Muscle layer of colon (tissue), 2 donors: ENCODE data around the gene GSK3A.
"Not testable (repeated sequence)": the region's sequence is repeated elsewhere in the genome, so short reads cannot be mapped to it uniquely, and the experiment has no call there.

Source experiments
- H3K27ac ChIP-seq: one replicate; pipeline ENCODE4 v1.7.0; 2013; ENCODE audit warnings: low read depth, mild to moderate bottlenecking, low read length, moderate library complexity
- H3K27me3 ChIP-seq, 2 donors: one replicate each; pipeline ENCODE4 v1.7.0; 2013; ENCODE audit warnings: low read length in 2 of 2, mild to moderate bottlenecking in 2 of 2; ENCODE audit not compliant: insufficient read depth in 2 of 2, control insufficient read depth in 1 of 2
- H3K36me3 ChIP-seq: one replicate; pipeline ENCODE4 v1.7.0; 2013; ENCODE audit warnings: mild to moderate bottlenecking, low read length; ENCODE audit not compliant: insufficient read depth
- H3K4me1 ChIP-seq: one replicate; pipeline ENCODE4 v1.7.0; 2013; ENCODE audit warnings: mild to moderate bottlenecking, low read length; ENCODE audit not compliant: insufficient read depth
- H3K4me3 ChIP-seq, 2 donors: one replicate each; pipeline ENCODE4 v1.7.0; 2013; ENCODE audit warnings: low read length in 2 of 2, low read depth in 1 of 2, mild to moderate bottlenecking in 1 of 2, moderate library complexity in 1 of 2
- H3K9ac ChIP-seq: one replicate; pipeline ENCODE4 v1.7.0; 2013; ENCODE audit warnings: low read length
- H3K9me3 ChIP-seq: one replicate; pipeline ENCODE4 v1.7.0; 2013; ENCODE audit warnings: mild to moderate bottlenecking, low read length
- donor health status: abdominal sarcoma.
- donor health status: Adenocarcinoma of cecum.

The GSK3A gene

DNA sequence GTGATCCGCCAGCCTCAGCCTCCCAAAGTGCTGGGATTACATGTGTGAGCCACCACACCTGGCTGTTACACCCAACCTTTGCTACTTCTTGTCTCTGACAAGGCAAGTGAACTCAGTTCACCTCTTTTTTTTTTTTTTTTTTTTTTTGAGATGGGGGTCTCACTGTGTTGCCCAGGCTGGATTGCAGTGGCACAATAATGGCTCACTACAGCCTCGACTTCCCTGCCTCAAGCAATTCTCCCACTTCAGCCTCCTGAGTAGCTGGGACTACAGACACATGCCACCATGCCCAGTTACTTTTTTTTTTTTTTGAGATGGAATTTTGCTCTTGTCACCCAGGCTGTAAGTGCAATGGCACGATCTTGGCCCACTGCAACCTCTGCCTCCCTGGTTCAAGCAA, 15.4 kb upstream of the GSK3A start:
- not testable (repeated sequence) for H3K27me3 ChIP-seq, H3K36me3 ChIP-seq, H3K9ac ChIP-seq, H3K4me1 ChIP-seq, H3K9me3 ChIP-seq, H3K27ac ChIP-seq, H3K4me3 ChIP-seq

DNA sequence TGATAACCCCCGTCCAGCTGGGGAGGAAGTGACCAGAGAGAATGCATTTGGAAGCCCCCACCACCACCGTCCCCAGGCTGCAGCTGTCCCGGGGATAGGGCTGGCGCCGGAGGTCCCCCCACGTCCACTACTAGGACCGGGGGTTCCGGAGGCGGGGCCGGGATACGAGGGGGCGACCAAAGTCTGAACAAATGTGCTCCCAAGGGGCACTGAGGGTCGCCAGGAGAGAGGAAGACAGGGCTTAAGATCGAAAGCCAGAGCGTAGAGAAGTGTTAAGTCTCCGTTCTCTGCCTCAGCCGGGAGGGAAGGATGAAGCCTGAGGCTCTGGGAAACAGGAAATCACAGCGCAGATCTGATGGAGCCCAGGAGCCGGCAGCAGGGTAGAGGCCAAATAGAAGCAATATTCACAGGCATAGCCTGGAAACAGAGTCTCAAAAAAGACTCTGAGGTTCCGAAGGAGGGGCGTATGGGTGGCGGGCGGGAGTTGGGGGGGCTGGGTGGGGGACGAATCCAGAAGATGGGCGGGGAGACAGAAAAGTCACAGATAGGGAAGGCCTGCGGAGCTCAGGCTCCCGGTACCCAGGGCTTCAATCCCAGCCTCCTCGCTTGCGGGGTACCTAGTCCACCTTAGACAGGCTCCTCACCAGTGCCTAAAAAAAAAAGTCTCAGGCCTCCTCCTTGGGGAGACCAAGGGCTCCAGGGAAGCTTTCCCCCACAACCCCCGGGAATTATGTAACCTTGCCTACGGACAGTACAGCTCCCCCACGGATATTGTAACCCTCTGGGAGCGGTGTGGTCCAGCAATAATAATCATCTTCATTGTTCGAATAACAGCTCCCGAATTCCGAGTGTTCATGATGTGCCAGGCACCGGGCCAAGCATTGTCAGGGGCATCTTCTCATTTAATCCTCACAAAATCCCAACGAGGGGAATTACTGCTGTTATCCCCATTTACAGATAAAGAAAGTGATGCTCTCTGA, 13.7 kb upstream of the GSK3A start:
- Histone ChIP-seq H3K4me3 (peak overlapping the region; percentile 77 to 80), H3K27ac (peak overlapping the region; percentile 99), H3K9ac (peak overlapping the region; percentile 86), H3K9me3 (no peaks in the 10 kb centered on the region), H3K4me1 (peaks cover 25% of the 10 kb centered on the region), H3K36me3 (no peaks in the 10 kb centered on the region), H3K27me3 (no peaks in the 10 kb centered on the region)

DNA sequence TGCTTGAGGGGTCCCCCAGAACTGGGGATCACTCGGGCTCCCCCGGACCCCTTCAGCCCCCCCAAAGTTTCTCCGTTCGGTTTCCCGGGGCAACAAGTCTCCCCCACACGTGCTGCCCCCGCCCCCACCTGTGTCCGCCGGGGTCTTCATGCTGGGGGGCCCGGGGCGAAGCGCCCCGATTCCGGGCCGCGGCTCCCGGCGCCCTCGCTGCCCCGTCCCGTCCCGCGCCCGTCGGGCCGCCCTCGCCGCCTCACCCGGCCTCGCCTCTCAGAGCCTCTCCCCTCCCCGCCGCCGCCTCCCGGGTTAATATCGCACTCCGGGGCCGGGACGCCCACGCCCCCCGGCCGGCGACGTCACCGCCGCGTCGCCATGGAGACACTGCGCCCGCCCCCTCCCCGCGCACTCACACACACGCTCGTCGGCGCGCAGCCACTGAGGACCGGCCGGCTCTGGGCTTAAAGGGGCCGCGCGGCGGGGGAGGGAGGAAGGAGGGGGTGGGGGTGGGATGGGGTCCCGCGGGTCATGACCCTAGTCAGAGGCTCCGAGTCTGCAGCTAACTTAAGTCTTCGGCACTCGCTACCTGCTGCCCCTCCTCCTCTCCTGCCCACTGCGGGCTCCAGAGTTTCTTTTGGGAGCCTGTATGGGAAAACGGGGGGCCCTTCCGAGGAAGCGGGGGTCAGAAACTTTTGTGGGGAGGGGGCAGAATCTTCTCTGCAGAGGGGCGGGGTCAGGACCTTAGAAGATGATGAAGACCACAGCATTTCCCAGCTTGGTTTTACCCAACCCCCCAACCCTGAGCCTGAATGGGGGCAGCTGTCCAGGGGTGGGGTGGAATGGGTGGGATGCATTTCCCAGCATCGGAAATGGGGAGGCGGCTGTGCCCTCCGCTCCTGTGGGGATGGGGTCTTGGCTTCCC, 12.7 kb upstream of the GSK3A start, which contains the start of gene ERF:
ERF (minus strand) TSS at position 279 of the 916 bp plus-strand sequence; CDS start at position 150, 129 bp downstream.
- Histone ChIP-seq H3K4me1 (peaks cover 34% of the 10 kb centered on the region), H3K27ac (peak within 1 kb of the TSS; percentile 99), H3K9ac (peak within 1 kb of the TSS; percentile 92), H3K27me3 (no peaks in the 10 kb centered on the region), H3K9me3 (no peaks in the 10 kb centered on the region), H3K36me3 (peaks cover 1% of the 10 kb centered on the region), H3K4me3 (peak within 1 kb of the TSS; percentile 77 to 80)

DNA sequence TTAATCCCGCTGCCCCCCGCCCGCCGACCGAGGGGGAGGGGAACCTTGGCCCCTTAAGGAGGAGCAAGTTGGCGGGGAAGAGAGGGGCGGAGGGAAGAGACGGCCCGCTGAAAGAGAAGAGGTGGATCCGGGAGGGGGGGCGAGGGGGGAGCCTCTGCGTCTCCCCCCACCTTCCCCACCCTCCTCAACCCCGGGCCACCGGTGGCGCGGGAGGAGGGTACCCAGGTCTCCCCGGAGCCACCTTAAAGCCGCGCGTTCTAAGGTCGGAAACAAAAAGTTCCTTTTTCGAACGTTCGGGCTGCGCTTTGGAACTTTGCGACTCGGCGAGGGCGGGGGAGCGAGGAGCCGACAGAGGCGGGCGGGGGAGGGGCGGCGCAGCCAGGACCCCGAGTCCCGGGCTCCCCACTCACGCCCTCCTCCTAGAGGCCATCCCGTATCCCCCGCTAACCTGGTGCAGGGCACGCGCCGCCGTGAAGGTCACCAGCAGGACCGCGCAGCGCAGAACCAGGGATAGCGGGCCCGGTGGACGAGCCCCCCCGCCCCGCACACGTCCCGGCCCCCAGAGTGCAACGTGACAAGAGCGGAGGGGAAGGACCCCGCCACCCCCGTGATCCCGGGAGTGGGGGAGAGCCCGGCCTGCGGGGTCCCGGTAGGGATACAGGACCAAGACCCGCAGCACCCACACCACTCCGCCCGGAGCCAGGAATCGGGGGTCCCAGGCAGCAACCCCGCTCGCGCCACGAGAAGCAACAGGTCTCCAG, 11.9 kb upstream of the GSK3A start:
- Histone ChIP-seq H3K4me1 (peaks cover 41% of the 10 kb centered on the region), H3K27ac (peak overlapping the region; percentile 70)

DNA sequence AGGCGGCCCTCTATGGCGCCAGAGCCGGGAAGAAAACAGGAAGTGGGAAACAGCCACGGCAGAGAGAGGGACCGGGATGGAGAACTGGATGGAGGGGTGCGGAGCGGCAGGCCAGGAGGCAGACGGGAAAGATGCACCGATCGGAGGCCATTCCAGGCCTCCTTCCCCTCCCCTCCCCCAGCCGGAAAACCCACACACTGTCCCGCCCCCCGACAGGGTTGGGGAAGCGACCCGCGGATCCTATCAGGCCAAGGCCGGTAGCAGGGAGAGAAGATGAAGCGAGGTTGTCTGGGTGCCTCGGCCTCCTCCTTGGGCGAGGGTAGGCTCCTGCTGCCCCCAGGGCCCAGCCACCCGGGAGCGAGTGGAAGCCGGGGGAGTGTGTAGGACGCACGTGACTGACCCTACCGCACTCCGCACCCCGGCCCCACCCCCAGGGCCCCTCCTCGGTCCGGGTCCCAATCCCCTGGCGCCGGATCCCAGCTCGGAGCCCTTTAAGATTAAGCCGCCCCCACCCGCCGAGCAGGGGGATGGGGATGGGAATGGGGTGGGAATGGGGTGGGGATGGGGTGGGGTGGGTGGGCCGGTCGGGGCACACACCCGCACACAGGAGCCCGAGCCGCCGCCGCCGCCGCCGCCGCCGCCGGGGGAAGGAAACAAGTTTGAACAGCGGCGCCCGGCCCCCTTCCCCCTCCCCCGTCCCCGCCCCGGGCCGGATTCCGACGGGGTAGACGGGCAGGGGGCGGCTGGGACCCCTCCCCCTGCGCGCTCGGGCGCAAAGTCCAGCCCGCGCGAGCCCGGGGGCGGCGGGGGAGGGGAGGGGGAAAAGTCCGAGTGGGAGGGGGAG, 11.1 kb upstream of the GSK3A start:
- Histone ChIP-seq H3K4me3 (peak overlapping the region; percentile 55 to 75), H3K36me3 (peaks cover 6% of the 10 kb centered on the region), H3K4me1 (peaks cover 41% of the 10 kb centered on the region), H3K9ac (peak overlapping the region; percentile 47), H3K27me3 (no peaks in the 10 kb centered on the region), H3K9me3 (no peaks in the 10 kb centered on the region), H3K27ac (peak overlapping the region; percentile 99)

More for the DNA sequence above, 11.9 kb upstream of the GSK3A start:
- peak overlapping the region; percentile 53 to 75 for H3K4me3 ChIP-seq
- H3K36me3 ChIP-seq: peaks cover 6% of the 10 kb centered on the region
- peak overlapping the region; percentile 92 for H3K9ac ChIP-seq
- H3K27me3 ChIP-seq: no peaks in the 10 kb centered on the region
- H3K9me3 ChIP-seq: no peaks in the 10 kb centered on the region

- Histone ChIP-seq H3K4me1 (peaks cover 41% of the 10 kb centered on the region), H3K9me3 (no peaks in the 10 kb centered on the region), H3K27me3 (no peaks in the 10 kb centered on the region), H3K9ac (peak overlapping the region; percentile 47), H3K36me3 (peaks cover 6% of the 10 kb centered on the region), H3K4me3 (peak overlapping the region; percentile 55 to 58), H3K27ac (peak overlapping the region; percentile 99)
Measured at GRCh38 chr19:42252365-42253244, 10.2 kb upstream of the GSK3A start.

GRCh38 chr19:42251572-42252358, 9.4 kb upstream of the GSK3A start:
- peak overlapping the region; percentile 54 for H3K9ac ChIP-seq
- no peaks in the 10 kb centered on the region for H3K27me3 ChIP-seq
- H3K9me3 ChIP-seq: no peaks in the 10 kb centered on the region
- peak overlapping the region; percentile 84 for H3K27ac ChIP-seq
- H3K36me3 ChIP-seq: peaks cover 9% of the 10 kb centered on the region
- H3K4me1 ChIP-seq: peaks cover 41% of the 10 kb centered on the region
- peak overlapping the region; percentile 2 to 50 for H3K4me3 ChIP-seq

GRCh38 chr19:42250666-42251531, 8.5 kb upstream of the GSK3A start:
- no peak overlapping the region for H3K9ac ChIP-seq
- peak overlapping the region; percentile 40 for H3K27ac ChIP-seq
- no peaks in the 10 kb centered on the region for H3K27me3 ChIP-seq
- H3K9me3 ChIP-seq: no peaks in the 10 kb centered on the region
- peaks cover 10% of the 10 kb centered on the region for H3K36me3 ChIP-seq
- H3K4me1 ChIP-seq: peaks cover 43% of the 10 kb centered on the region
- H3K4me3 ChIP-seq: peak overlapping the region in 1 of 2 donors; percentile 27
